Mesothelial cell of epicardium (in vitro differentiated cells): ENCODE data around the gene P3H3. TPM values are rescaled to one million over a fixed set of nuclear protein-coding genes. Genes with fewer than 3 reads are reported as not detected.
"Not testable (repeated sequence)": the region's sequence is repeated elsewhere in the genome, so short reads cannot be mapped to it uniquely, and the experiment has no call there.

ENCODE experiments used
- DNase-seq, 2 experiments: peaks; one replicate each; pipeline ENCODE4 v3.0.0; 2021; ENCODE audit warnings: low spot score in 2 of 2; ENCODE audit not compliant: unreplicated experiment in 2 of 2
- H3K27ac Mint-ChIP-seq: 2 replicates; pipeline ENCODE4 v1.8.0; 2021; ENCODE audit warnings: mixed read lengths
- H3K27me3 Mint-ChIP-seq: 2 replicates; pipeline ENCODE4 v1.8.0; 2021; ENCODE audit warnings: low read depth, mixed read lengths
- H3K36me3 Mint-ChIP-seq: 2 replicates; pipeline ENCODE4 v1.8.0; 2021; ENCODE audit warnings: mixed read lengths
- H3K4me1 Mint-ChIP-seq: 2 replicates; pipeline ENCODE4 v1.8.0; 2021; ENCODE audit warnings: mixed read lengths
- H3K4me3 Mint-ChIP-seq: 2 replicates; pipeline ENCODE4 v1.8.0; 2021; ENCODE audit warnings: mild to moderate bottlenecking, moderate library complexity, mixed read lengths
- H3K9me3 Mint-ChIP-seq: 2 replicates; pipeline ENCODE4 v1.8.0; 2021; ENCODE audit warnings: mixed read lengths
- total RNA-seq: library from RNA; stranded (reverse); gene quantifications from 3 replicates; pipeline ENCODE4 v1.2.1, GENCODE V29; 2021
- TF ChIP-seq, protein P1 (sequence below): fragments of 200-600 bp; sonication (generic); IDR thresholded peaks from one replicate; pipeline ENCODE4 v1.5.0; 2021; ENCODE audit warnings: antibody characterized with exemption; ENCODE audit not compliant: unreplicated experiment

Gene P3H3
- total RNA-seq, 1 donor from 2014 or later, result 83.8 TPM

DNA sequence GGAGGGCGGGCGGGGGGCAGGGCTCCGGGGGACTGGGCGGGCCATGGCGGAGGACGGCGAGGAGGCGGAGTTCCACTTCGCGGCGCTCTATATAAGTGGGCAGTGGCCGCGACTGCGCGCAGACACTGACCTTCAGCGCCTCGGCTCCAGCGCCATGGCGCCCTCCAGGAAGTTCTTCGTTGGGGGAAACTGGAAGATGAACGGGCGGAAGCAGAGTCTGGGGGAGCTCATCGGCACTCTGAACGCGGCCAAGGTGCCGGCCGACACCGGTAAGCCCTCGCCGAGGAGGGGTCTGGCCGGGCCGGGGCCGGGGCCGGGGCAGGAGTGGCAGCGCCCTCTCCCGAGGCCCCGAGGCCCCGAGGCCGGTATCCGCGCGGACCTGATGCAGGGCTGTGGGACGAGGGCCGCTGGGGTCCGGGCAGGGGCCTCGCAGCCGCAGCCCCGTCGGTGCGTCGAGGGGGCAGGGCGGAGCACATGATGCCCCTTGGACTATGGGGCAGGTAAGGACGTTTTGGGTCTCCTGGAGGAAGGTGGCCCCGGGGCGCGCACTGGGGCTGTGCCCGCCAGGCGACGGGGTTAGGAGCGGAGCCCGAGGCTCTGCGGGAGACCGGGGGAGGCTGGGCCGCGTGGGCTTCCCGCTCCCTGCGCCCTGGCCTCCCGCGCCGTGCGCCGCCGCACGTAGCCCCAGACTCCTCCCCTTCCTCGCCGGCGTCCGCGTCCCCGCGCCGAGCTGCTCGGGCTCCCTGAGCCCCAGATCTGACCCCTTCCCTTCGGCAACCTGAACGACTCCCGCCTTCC is 39.4 kb downstream of the P3H3 start, which contains the start of gene TPI1:
Gene TPI1 (plus strand): TSS at position 119 of the 798 bp plus-strand sequence. CDS start 36 bp downstream, at position 155.
- peak within 1 kb of the TSS; percentile 93 for H3K4me3 Mint-ChIP-seq
- H3K36me3 Mint-ChIP-seq, result peaks cover 30% of the 10 kb centered on the region
- H3K27ac Mint-ChIP-seq, result peak within 1 kb of the TSS; percentile 90
- H3K4me1 Mint-ChIP-seq, result peaks cover 34% of the 10 kb centered on the region
- no peaks in the 10 kb centered on the region for H3K9me3 Mint-ChIP-seq
- peak; percentile 69 to 81 for DNase-seq
- TF ChIP-seq, protein P1, sequence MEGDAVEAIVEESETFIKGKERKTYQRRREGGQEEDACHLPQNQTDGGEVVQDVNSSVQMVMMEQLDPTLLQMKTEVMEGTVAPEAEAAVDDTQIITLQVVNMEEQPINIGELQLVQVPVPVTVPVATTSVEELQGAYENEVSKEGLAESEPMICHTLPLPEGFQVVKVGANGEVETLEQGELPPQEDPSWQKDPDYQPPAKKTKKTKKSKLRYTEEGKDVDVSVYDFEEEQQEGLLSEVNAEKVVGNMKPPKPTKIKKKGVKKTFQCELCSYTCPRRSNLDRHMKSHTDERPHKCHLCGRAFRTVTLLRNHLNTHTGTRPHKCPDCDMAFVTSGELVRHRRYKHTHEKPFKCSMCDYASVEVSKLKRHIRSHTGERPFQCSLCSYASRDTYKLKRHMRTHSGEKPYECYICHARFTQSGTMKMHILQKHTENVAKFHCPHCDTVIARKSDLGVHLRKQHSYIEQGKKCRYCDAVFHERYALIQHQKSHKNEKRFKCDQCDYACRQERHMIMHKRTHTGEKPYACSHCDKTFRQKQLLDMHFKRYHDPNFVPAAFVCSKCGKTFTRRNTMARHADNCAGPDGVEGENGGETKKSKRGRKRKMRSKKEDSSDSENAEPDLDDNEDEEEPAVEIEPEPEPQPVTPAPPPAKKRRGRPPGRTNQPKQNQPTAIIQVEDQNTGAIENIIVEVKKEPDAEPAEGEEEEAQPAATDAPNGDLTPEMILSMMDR, result no peak
- H3K27me3 Mint-ChIP-seq, result no peaks in the 10 kb centered on the region

- Mint-ChIP-seq H3K4me3 (peak overlapping the region; percentile 93), H3K27ac (peak overlapping the region; percentile 83), H3K36me3 (peaks cover 25% of the 10 kb centered on the region), H3K27me3 (no peaks in the 10 kb centered on the region), H3K9me3 (no peaks in the 10 kb centered on the region), H3K4me1 (peaks cover 34% of the 10 kb centered on the region)
- no peak for DNase-seq
- TF ChIP-seq, protein P1, result no peak
Measured at GRCh38 chr12:6868211-6869048, 40.2 kb downstream of the P3H3 start.

GRCh38 chr12:6869049-6870021 is 41.1 kb downstream of the P3H3 start:
- H3K4me1 Mint-ChIP-seq, result peaks cover 34% of the 10 kb centered on the region
- peak; percentile 70 to 89 for DNase-seq
- H3K36me3 Mint-ChIP-seq, result peaks cover 21% of the 10 kb centered on the region
- peak overlapping the region; percentile 93 for H3K4me3 Mint-ChIP-seq
- peak overlapping the region; percentile 83 for H3K27ac Mint-ChIP-seq
- no peaks in the 10 kb centered on the region for H3K9me3 Mint-ChIP-seq
- TF ChIP-seq, protein P1, result peak; percentile 90
- H3K27me3 Mint-ChIP-seq, result no peaks in the 10 kb centered on the region

DNA sequence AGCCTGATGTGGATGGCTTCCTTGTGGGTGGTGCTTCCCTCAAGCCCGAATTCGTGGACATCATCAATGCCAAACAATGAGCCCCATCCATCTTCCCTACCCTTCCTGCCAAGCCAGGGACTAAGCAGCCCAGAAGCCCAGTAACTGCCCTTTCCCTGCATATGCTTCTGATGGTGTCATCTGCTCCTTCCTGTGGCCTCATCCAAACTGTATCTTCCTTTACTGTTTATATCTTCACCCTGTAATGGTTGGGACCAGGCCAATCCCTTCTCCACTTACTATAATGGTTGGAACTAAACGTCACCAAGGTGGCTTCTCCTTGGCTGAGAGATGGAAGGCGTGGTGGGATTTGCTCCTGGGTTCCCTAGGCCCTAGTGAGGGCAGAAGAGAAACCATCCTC is 42.1 kb downstream of the P3H3 start:
- not testable (repeated sequence) for H3K27ac Mint-ChIP-seq, DNase-seq, H3K9me3 Mint-ChIP-seq, H3K4me3 Mint-ChIP-seq, H3K27me3 Mint-ChIP-seq
- H3K4me1 Mint-ChIP-seq, result peaks cover 34% of the 10 kb centered on the region
- H3K36me3 Mint-ChIP-seq, result peaks cover 13% of the 10 kb centered on the region

DNA sequence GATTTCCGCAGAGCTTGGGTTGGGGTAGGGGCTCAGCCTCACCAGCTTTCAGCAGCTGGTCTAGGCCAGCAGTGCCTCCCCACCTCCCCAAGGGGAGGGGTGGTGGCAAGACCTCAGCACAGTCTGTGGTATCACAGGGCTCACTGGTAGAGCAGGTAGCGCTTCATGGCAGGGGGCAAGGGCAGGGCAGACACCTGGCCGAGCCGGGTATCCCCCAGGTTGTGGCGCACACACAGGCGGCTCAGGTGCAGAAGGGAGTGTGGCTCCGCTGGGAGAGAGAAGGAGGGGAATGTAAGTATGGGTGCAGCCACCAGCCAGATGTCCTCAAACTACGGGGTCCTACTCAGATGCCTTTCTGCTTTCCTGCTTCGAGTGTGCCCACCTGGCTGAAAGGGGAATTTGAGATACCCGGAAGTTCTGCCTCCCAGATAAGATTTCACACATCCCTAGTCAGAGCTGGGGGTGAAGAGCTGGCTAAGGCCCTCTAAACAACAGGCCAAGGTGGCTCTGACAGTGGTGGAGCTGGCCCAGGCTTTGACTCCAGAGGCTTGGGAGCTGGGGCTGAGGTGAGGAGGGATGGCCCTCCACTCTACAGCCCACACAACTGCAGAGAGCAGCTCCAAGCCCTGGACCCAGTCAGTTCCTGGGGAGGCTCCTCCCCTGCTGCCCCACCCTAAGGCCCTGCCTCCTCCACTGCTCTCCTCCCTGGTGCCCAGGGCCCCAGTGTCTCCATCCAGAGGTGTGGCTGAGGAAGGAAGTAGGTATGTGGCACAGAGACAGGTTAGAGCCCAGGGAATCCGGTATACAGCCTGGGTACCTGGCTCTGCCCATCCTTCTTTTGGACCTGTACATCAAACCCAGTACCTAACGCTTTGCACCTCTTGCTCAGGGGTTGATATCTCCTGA is 43.1 kb downstream of the P3H3 start:
- TF ChIP-seq, protein P1, result no peak
- H3K9me3 Mint-ChIP-seq, result no peaks in the 10 kb centered on the region
- no peak overlapping the region for H3K27ac Mint-ChIP-seq
- peak overlapping the region; percentile 84 for H3K4me3 Mint-ChIP-seq
- peaks cover 11% of the 10 kb centered on the region for H3K36me3 Mint-ChIP-seq
- no peaks in the 10 kb centered on the region for H3K27me3 Mint-ChIP-seq
- H3K4me1 Mint-ChIP-seq, result peaks cover 34% of the 10 kb centered on the region
- DNase-seq, result no peak
